GM12878 (cell line): ENCODE data around the gene FLYWCH2. TPM values are rescaled to one million over a fixed set of nuclear protein-coding genes. Genes with fewer than 3 reads are reported as not detected.

Experiments
- ATAC-seq: fragments of 200-7000 bp; cut with Tn5 transposase; 3 replicates; pipeline ENCODE4 v1.9.1; 2020; ENCODE audit warnings: mild to moderate bottlenecking, moderate library complexity
- BruUV-seq: library from RNA; stranded (reverse); fragments of 400-500 nt; replicated peaks from 2 replicates; lab custom pipeline; 2021; lab: Mats Ljungman, UMichigan
- CTCF ChIA-PET: fragments of 300-600 bp; sonication (Branson Sonifier 250); formaldehyde crosslinking; extraction: SDS; loops from one replicate; lab custom pipeline; 2021; ENCODE audit warnings: inconsistent platforms; lab: Yijun Ruan, JAX
- POLR2A ChIA-PET: fragments of 350-600 bp; formaldehyde crosslinking; extraction: SDS; loops from one replicate; lab custom pipeline; 2021; ENCODE audit warnings: inconsistent platforms; lab: Charles Lee
- RAD21 ChIA-PET: fragments of 300-600 bp; sonication (Branson Sonifier 250); formaldehyde crosslinking; loops from one replicate; lab custom pipeline; 2023; ENCODE audit warnings: antibody characterized with exemption; ENCODE audit not compliant: unreplicated experiment; lab: Charles Lee
- SMC1A ChIA-PET: fragments of 300-600 bp; sonication (Branson Sonifier 250); formaldehyde crosslinking; loops from one replicate; lab custom pipeline; 2023; ENCODE audit not compliant: unreplicated experiment, uncharacterized antibody; lab: Charles Lee
- DNase-seq: peaks from one replicate; pipeline ENCODE4 v3.0.0-alpha.2; 2011; ENCODE audit warnings: low read depth, low spot score
- FAIRE-seq: peaks from 3 replicates; lab custom pipeline; 2011; peaks lifted over from hg19 to GRCh38; lab: Jason Lieb, UNC
- H2AFZ ChIP-seq: 2 replicates; pipeline ENCODE4 v1.6.0; 2011; ENCODE audit warnings: low read depth, low read length, control low read depth; ENCODE audit not compliant: control insufficient read depth
- H3K27ac ChIP-seq: 2 replicates; pipeline ENCODE4 v1.5.1; 2011; ENCODE audit warnings: control low read depth; ENCODE audit not compliant: control insufficient read depth, insufficient read depth
- H3K27me3 ChIP-seq, 2 experiments: replicated peaks in 1 of 2; 2 replicates each; pipeline versions ENCODE4 v1.6.0 to v1.6.1; 2011; ENCODE audit warnings: low read length in 1 of 2; ENCODE audit not compliant: control insufficient read depth in 2 of 2, insufficient read depth in 2 of 2
- H3K36me3 ChIP-seq, 2 experiments: 2 replicates each; pipeline ENCODE4 v1.5.1; 2011; ENCODE audit warnings: low read length in 1 of 2; ENCODE audit not compliant: control insufficient read depth in 2 of 2, insufficient read depth in 2 of 2
- H3K4me1 ChIP-seq: 2 replicates; pipeline ENCODE4 v1.6.1; 2011; ENCODE audit warnings: mild to moderate bottlenecking, low read length, moderate library complexity, mixed read lengths; ENCODE audit not compliant: control insufficient read depth, insufficient read depth
- H3K4me2 ChIP-seq: 2 replicates; pipeline ENCODE4 v1.6.0; 2011; ENCODE audit warnings: control low read depth; ENCODE audit not compliant: control insufficient read depth, insufficient read depth
- H3K4me3 ChIP-seq: fragments of 200-600 bp; sonication (generic); 2 replicates; pipeline ENCODE4 v1.5.1; 2016
- H3K79me2 ChIP-seq: 2 replicates; pipeline ENCODE4 v1.6.0; 2011; ENCODE audit warnings: low read length; ENCODE audit not compliant: control insufficient read depth, insufficient read depth
- H3K9ac ChIP-seq: 2 replicates; pipeline ENCODE4 v1.8.0; 2011; ENCODE audit warnings: low read length, control low read depth, mixed read lengths; ENCODE audit not compliant: control insufficient read depth, insufficient read depth
- H3K9me3 ChIP-seq: replicated peaks from 3 replicates; pipeline ENCODE4 v1.5.1; 2011; ENCODE audit warnings: mild to moderate bottlenecking, low read length; ENCODE audit not compliant: control insufficient read depth, insufficient read depth
- H4K20me1 ChIP-seq: 2 replicates; pipeline ENCODE4 v1.6.0; 2011; ENCODE audit not compliant: control insufficient read depth, insufficient read depth
- BMI1 ChIP-seq: fragments of 450-650 bp; IDR thresholded peaks from 2 replicates; pipeline ENCODE4 v1.6.1; 2016; ENCODE audit warnings: mild to moderate bottlenecking, moderate library complexity, borderline replicate concordance
- CEBPB ChIP-seq, 2 experiments: fragments of 150-350 bp in 1 of 2; IDR thresholded peaks; 2 replicates each; pipeline ENCODE4 v1.6.1; 2012 to 2014; ENCODE audit warnings: low read depth in 2 of 2, low read length in 2 of 2, borderline replicate concordance in 1 of 2, inconsistent platforms in 1 of 2
- CTCF ChIP-seq, 3 experiments: IDR thresholded peaks in 2 of 3; conservative IDR thresholded peaks in 1 of 3; 2 replicates each; pipeline ENCODE4 v1.5.1; 2011; ENCODE audit warnings: low read depth in 3 of 3, low read length in 3 of 3, mild to moderate bottlenecking in 3 of 3, control low read depth in 2 of 3, moderate library complexity in 2 of 3, inconsistent platforms in 1 of 3, mixed read lengths in 1 of 3; ENCODE audit not compliant: control insufficient read depth in 2 of 3, insufficient read depth in 1 of 3; ENCODE audit errors: extremely low read depth in 1 of 3
- POLR2AphosphoS5 ChIP-seq: IDR thresholded peaks from 2 replicates; pipeline ENCODE4 v1.6.1; 2011; ENCODE audit warnings: mild to moderate bottlenecking, low read length, inconsistent platforms
- RAD21 ChIP-seq: IDR thresholded peaks from 2 replicates; pipeline ENCODE4 v1.6.1; 2011; ENCODE audit warnings: mild to moderate bottlenecking, low read depth, low read length, moderate library complexity; ENCODE audit not compliant: insufficient read depth
- SMC3 ChIP-seq: IDR thresholded peaks from 2 replicates; pipeline ENCODE4 v1.6.1; 2011; ENCODE audit warnings: low read length, improper control_type of control experiment, borderline replicate concordance
- TCF3 ChIP-seq: IDR thresholded peaks from 2 replicates; pipeline ENCODE4 v1.6.1; 2012; ENCODE audit warnings: low read depth, mild to moderate bottlenecking, low read length, borderline replicate concordance; ENCODE audit not compliant: insufficient read depth
- YY1 ChIP-seq: IDR thresholded peaks from 2 replicates; pipeline ENCODE4 v1.6.1; 2011; ENCODE audit warnings: low read depth, mild to moderate bottlenecking, low read length
- WGBS: methylation state at CpG from one replicate; pipeline ENCODE4 v1.1.6; 2016; ENCODE audit warnings: low lambda C conversion rate; ENCODE audit not compliant: insufficient replicate concordance, insufficient coverage; ENCODE audit errors: missing lambda C conversion rate; 5-methylcytosine and 5-hydroxymethylcytosine counted together
- in situ Hi-C: fragments of 300-500 bp; cut with MboI; formaldehyde crosslinking; loops from 9 replicates; pipeline ENCODE4 v1.14.3; 2018; ENCODE audit warnings: mixed read lengths
- intact Hi-C: fragments of 100-400 bp; cut with micrococcal nuclease; formaldehyde crosslinking; loops from one replicate; pipeline ENCODE4 v1.14.2; 2022; ENCODE audit not compliant: unreplicated experiment
- polyA plus RNA-seq, 11 experiments: library from polyadenylated mRNA; depleted of rRNA in 4 of 11; unstranded in 6 of 11; stranded (reverse) in 5 of 11; fragments of >200 nt; fragmentation: Nextera tagmentation in 4 of 11; fragmentation: Illumina TruSeq in 1 of 11; extraction: Ambion mirVana in 4 of 11; extraction: Trizol in 1 of 11; gene quantifications; 1 replicate in 1 of 11; 2 replicates in 10 of 11; pipeline versions ENCODE4 v1.2.1 to v1.2.3, GENCODE V29; 2011 to 2016; ENCODE audit warnings: inconsistent platforms in 2 of 11, missing spikeins in 2 of 11, low read depth in 1 of 11
- total RNA-seq, 4 experiments: library from RNA; depleted of rRNA in 3 of 4; stranded (reverse); fragments of >200 nt in 3 of 4; fragmentation: Illumina TruSeq in 1 of 4; extraction: Trizol in 1 of 4; gene quantifications; 2 replicates each; pipeline versions ENCODE4 v1.2.1 to v1.2.3, GENCODE V29; 2013 to 2021

Gene FLYWCH2
- total and polyA plus RNA-seq, 10 of the 15 experiments (the other 5 are each of a cell fraction or from before 2014, with no cell fraction given), result 0.27 to 43.1 (median 17.7) TPM

- SMC1A ChIA-PET, result interaction anchor here (0.6 to 2.2 kb wide), 3 partner anchors 29 to 68 kb away, joined by 3 to 16 read pairs (median 3); no protein-coding TSS in a partner anchor
- intact Hi-C loops, result loop anchor here (2.0 kb wide), 1 partner anchor 30 kb away; no protein-coding TSS in a partner anchor
- H3K9ac ChIP-seq, result no peak overlapping the region
Measured at GRCh38 chr16:2838928-2839327, 44.1 kb upstream of the FLYWCH2 start.

More at GRCh38 chr16:2838928-2839327, 44.1 kb upstream of the FLYWCH2 start:
- Histone ChIP-seq H3K36me3 (no peaks in the 10 kb centered on the region), H3K79me2 (no peaks in the 10 kb centered on the region), H3K27ac (no peak overlapping the region), H3K27me3 (no peaks in the 10 kb centered on the region), H3K4me3 (no peak overlapping the region), H3K4me1 (peaks cover 9% of the 10 kb centered on the region; the same call in 1 of the 2 replicates), H3K9me3 (peaks cover 3% of the 10 kb centered on the region; the same call in 1 of the 3 replicates), H3K4me2 (no peak overlapping the region), H4K20me1 (no peaks in the 10 kb centered on the region), H2AFZ (no peak overlapping the region)
- FAIRE-seq (no peak), ATAC-seq (peak; percentile 97), DNase-seq (no peak)
- ChIA-PET POLR2A (interaction anchor here (0.8 kb wide), 1 partner anchor 29 kb away, joined by 4 read pairs; no protein-coding TSS in a partner anchor), RAD21 (interaction anchor here (0.8 to 3.1 kb wide), 4 partner anchors 25 to 131 kb away, joined by 3 to 26 read pairs (median 3); no protein-coding TSS in a partner anchor), CTCF (interaction anchor here (0.6 to 3.1 kb wide), 23 partner anchors 10 to 184 kb away, joined by 3 to 22 read pairs (median 4); partner anchors contain the start of genes FLYWCH1, FLYWCH2 and HCFC1R1)
- in situ Hi-C loops, result no loop called here
- BruUV-seq, result no TSS peak
- 0 out of 2 replicates have a peak, but pooled peaks have one; percentile 23 for TF ChIP-seq YY1
- TF ChIP-seq POLR2AphosphoS5, result no peak
- peak; percentile 70 to 82 (median 80) for TF ChIP-seq CTCF (IDR thresholded peaks at IDR 0.05 in 2 of 3, conservative IDR thresholded peaks at IDR 0.05 in 1 of 3; ENCODE audit: control insufficient read depth in 2 of 3, extremely low read depth in 1 of 3, insufficient read depth in 1 of 3, low read depth in 3 of 3, low read length in 3 of 3)
- peak; percentile 63 for TF ChIP-seq RAD21
- no peak for TF ChIP-seq CEBPB (IDR thresholded peaks at IDR 0.05; ENCODE audit: borderline replicate concordance in 1 of 2, low read depth in 2 of 2, low read length in 2 of 2)
- peak; percentile 59; the same call in 1 of the 2 replicates for TF ChIP-seq SMC3
- no peak for TF ChIP-seq TCF3
- 0 out of 2 replicates have a peak, but pooled peaks have one; percentile 16 for TF ChIP-seq BMI1
- WGBS, result 26% methylated on average over 12 of the region's 12 CpGs
